H1 (cell line): ENCODE measurements around the gene FKBP5. TPM values are rescaled to one million over a fixed set of nuclear protein-coding genes. Genes with fewer than 3 reads are reported as not detected.

ENCODE experiments used
- SAP30 ChIP-seq: fragments of 300-600 bp; sonication (generic); IDR thresholded peaks from 2 replicates; pipeline ENCODE4 v1.7.1; 2012; ENCODE audit warnings: low read length, moderate library complexity, mild to moderate bottlenecking, inconsistent platforms; ENCODE audit not compliant: insufficient read depth, insufficient replicate concordance
- polyA plus RNA-seq, 7 experiments: library from polyadenylated mRNA; depleted of rRNA in 3 of 7; stranded (reverse) in 5 of 7; unstranded in 2 of 7; fragments of >200 nt in 5 of 7; fragments of 200-250 nt in 2 of 7; gene quantifications; 1 replicate in 5 of 7; 2 replicates in 1 of 7; 4 replicates in 1 of 7; pipeline versions ENCODE4 v1.2.1 to v1.2.3, GENCODE V29; 2011 to 2013; ENCODE audit warnings: missing spikeins in 2 of 7, mixed read lengths in 2 of 7
- total RNA-seq: library from RNA; stranded (reverse); fragmentation: NEBNext Ultra II Directional; extraction: Animal tissue kit (Norgen Biotek cat#: 25700); gene quantifications from 2 replicates; pipeline ENCODE4 v1.2.1, GENCODE V29; 2021

FKBP5 gene
- total and polyA plus RNA-seq, 2 of the 8 experiments (the other 6 are each of a cell fraction or from before 2014, with no cell fraction given): 14.3 to 40.4 TPM

DNA sequence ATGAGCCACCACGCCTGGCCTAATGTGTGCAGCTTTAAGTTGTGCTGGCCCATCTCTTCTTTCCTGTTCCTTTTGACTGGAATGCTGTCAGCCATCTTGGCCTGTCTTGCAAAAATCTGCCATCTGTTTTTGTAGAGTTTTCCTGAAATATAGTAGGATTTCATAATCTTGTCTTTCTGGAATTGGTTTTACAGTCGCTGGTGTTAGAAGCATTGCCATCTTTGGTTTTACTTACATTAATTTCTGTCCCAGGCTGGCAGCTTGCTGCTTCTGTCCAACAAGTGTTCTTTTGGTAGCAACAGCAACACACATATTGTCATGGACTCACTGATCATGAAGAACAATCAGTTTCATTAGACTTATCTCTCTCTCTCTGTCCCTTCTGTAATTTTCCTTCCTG lies 146.9 kb downstream of the FKBP5 start (continued):
- no peak for TF ChIP-seq SAP30
